ENCODE measurements around the gene C2orf42.
"Not testable (repeated sequence)": the region's sequence is repeated elsewhere in the genome, so short reads cannot be mapped to it uniquely, and the experiment has no call there.

Gene C2orf42

GRCh38 chr2:70131344-70132143, 59.3 kb downstream of the C2orf42 start:
- DNase-seq: not testable (repeated sequence)

- no peak for DNase-seq
Measured at GRCh38 chr2:70128005-70128404, 62.8 kb downstream of the C2orf42 start.

GRCh38 chr2:70126413-70126812, 64.4 kb downstream of the C2orf42 start:
- no peak for DNase-seq

GRCh38 chr2:70125498-70125898, 65.3 kb downstream of the C2orf42 start:
- no peak for DNase-seq

- peak; percentile 75 for DNase-seq
Measured at GRCh38 chr2:70124983-70125480, 65.8 kb downstream of the C2orf42 start.

- DNase-seq: no peak
Measured at GRCh38 chr2:70123829-70124116, 67.0 kb downstream of the C2orf42 start.

- DNase-seq: no peak
Measured at GRCh38 chr2:70123051-70123828, 67.6 kb downstream of the C2orf42 start.

- DNase-seq: no peak
Measured at GRCh38 chr2:70122470-70122869, 68.3 kb downstream of the C2orf42 start.

- no peak for DNase-seq
Measured at GRCh38 chr2:70121627-70122372, 69.0 kb downstream of the C2orf42 start.

GRCh38 chr2:70118798-70119454, 71.9 kb downstream of the C2orf42 start:
- no peak for DNase-seq

GRCh38 chr2:70116936-70117552, 73.8 kb downstream of the C2orf42 start:
- no peak for DNase-seq

- no peak for DNase-seq
Measured at GRCh38 chr2:70115646-70116442, 75.0 kb downstream of the C2orf42 start.

GRCh38 chr2:70113359-70114070, 77.3 kb downstream of the C2orf42 start:
- no peak for DNase-seq

- no peak for DNase-seq
Measured at GRCh38 chr2:70111752-70112591, 78.8 kb downstream of the C2orf42 start.

- DNase-seq: not testable (repeated sequence)
Measured at GRCh38 chr2:70110397-70110796, 80.4 kb downstream of the C2orf42 start.

- not testable (repeated sequence) for DNase-seq
Measured at GRCh38 chr2:70106138-70106537, 84.7 kb downstream of the C2orf42 start.

- peak; percentile 57 for DNase-seq
Measured at GRCh38 chr2:70104231-70105111, 86.3 kb downstream of the C2orf42 start.

GRCh38 chr2:70103531-70104061, 87.2 kb downstream of the C2orf42 start:
- DNase-seq: no peak
